Esophagus squamous epithelium (tissue), 4 donors: ENCODE results near the gene CSF3R.

ENCODE experiments used
- CTCF ChIP-seq, 6 experiments: fragments of 450-650 bp in 4 of 6; fragments of 200-600 bp in 2 of 6; sonication (generic) in 2 of 6; IDR thresholded peaks; one replicate each; pipeline ENCODE4 v1.5.1; 2016 to 2019; ENCODE audit warnings: antibody characterized with exemption in 6 of 6, mild to moderate bottlenecking in 4 of 6, moderate library complexity in 4 of 6
- POLR2A ChIP-seq, 4 donors: fragments of 450-650 bp; IDR thresholded peaks; one replicate each; pipeline ENCODE4 v1.6.1; 2017; ENCODE audit warnings: antibody characterized with exemption in 4 of 4, mild to moderate bottlenecking in 4 of 4, moderate library complexity in 3 of 4

DNA sequence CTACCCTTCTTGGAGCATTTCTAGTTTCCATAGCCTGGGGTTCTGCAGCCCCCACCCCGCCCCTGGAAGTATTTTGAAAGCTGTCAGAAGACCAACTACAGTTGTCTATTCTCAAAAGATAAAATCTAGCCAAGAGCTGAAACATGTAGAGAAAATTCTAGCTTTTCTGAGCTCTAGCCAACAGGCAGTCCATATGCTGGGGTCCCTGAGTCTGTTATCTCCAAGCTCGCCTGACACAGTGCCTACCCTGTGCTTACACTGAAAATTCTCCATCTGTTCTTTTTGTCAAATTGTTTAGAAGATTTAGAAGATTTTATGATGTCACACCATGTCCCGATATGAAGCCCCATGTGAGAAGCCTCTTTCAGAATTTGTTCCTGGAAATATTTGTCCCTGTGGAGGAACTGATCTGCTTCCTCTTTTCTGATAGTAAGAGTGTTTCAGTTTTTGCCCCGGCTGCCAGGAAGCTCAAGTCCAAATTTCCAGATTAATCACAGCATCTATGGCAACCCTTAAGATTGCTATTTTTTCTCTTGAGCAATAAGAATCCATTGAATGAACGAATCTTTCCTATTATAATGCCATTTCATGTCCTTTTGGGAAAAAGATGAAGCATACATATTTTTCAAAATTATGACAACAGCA, 23.7 kb upstream of the CSF3R start:
- TF ChIP-seq POLR2A (IDR thresholded peaks at IDR 0.05) (no peak), CTCF (IDR thresholded peaks at IDR 0.05) (no peak)
